Measurements from ENCODE around the gene SNX24.

- no peak for TF ChIP-seq GATA2 (IDR thresholded peaks at IDR 0.05; ENCODE audit: low read depth, low read length)
- TF ChIP-seq GATA3 (IDR thresholded peaks at IDR 0.05; ENCODE audit: low read depth, low read length), result no peak
These were observed 140.7 kb downstream of the SNX24 start for GRCh38 chr5:122985954-122986721.

All from SH-SY5Y (cell line).